Activated CD4-positive, alpha-beta T cell treated with anti-CD3 and anti-CD28 coated beads, Interleukin-10, Interleukin-2, amounts not matched to agents 100 ng/mL and 50 ng/mL, durations not matched to agents 16 hours and 8 hours (primary cell): ENCODE data around the gene RNASEL.
"Not testable (repeated sequence)": the region's sequence is repeated elsewhere in the genome, so short reads cannot be mapped to it uniquely, and the experiment has no call there.

Source experiments
- DNase-seq: peaks from one replicate; pipeline ENCODE4 v3.0.0-alpha.2; 2020

Gene RNASEL

GRCh38 chr1:182588500-182589396 is at the start of gene RNASEL:
RNASEL (minus strand) TSS chr1:182589256; CDS start chr1:182586806, 2,450 bp downstream.
- peak; percentile 70 for DNase-seq

DNA sequence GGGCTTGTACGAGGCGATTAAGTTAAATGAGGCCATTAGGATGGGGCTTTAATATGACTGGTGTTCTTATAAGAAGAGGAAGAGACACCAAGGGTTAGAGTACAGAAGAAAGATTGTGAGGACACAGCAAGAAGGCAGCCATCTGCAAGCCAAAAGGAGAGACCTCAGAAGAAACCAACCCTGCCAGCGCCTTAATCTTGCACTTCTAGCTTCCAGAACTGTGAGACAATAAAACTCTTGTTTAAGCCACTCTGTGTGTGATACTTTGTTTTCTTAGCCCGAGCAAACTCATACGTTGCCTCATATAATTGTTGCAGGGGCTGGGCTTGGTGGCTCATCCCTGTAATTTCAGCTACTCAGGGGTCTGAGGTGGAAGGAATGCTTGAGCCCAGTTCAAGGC is 48.7 kb upstream of the RNASEL start:
- no peak for DNase-seq

DNA sequence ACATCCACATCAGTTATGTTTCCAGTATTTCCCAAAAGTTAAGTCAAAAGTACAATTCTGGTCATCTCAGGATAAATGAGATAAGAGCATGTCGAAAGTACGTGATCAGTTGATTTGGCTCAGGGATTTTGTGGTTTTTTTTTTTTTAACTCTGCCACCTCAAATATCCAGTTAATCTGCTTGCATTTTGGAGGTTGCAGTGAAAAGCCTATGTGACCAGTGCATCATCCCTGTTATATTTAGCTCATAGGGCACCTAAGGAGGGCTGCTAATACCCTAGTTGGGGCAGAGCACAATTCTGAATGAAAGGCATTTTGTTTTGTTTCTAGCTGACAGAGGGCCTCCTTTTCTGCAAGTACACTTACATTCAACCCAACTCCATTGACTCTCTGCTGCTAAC is 46.8 kb upstream of the RNASEL start:
- DNase-seq: no peak

- no peak for DNase-seq
Measured at GRCh38 chr1:182634306-182635072, 45.4 kb upstream of the RNASEL start.

GRCh38 chr1:182633657-182634281 is 44.7 kb upstream of the RNASEL start:
- no peak for DNase-seq

- no peak for DNase-seq
Measured at GRCh38 chr1:182633031-182633430, 44.0 kb upstream of the RNASEL start.

GRCh38 chr1:182632441-182632857 is 43.4 kb upstream of the RNASEL start:
- not testable (repeated sequence) for DNase-seq

GRCh38 chr1:182631954-182632353 is 42.9 kb upstream of the RNASEL start:
- no peak for DNase-seq

DNA sequence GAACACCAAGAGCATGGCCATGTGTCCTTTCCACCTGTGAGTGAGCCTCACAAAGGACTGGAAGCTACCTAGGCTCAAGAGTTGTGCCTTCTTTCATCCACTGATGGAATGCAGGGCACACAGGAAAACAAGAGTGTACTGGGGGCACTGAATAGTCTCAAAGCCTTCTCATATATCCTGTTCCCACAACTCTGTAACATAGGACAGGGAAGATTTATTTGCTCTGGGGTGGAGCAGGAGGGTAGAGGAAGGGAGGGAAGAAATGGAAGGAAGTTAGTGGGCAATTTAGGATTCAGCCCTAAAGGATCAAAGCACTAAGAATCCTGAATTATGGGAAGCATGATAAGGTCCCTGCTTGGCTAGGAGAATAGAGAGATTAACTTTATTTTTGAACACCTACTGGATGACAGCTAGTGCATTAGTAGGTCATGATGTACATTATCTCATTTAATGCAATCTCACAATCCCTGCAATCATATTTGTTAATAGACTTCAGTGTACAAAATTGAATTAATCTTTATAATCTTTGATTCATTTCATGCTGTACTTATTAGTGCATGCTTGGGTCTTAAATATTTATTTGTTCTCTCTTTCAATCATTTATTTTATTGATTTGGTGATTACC is 42.1 kb upstream of the RNASEL start:
- DNase-seq: no peak

DNA sequence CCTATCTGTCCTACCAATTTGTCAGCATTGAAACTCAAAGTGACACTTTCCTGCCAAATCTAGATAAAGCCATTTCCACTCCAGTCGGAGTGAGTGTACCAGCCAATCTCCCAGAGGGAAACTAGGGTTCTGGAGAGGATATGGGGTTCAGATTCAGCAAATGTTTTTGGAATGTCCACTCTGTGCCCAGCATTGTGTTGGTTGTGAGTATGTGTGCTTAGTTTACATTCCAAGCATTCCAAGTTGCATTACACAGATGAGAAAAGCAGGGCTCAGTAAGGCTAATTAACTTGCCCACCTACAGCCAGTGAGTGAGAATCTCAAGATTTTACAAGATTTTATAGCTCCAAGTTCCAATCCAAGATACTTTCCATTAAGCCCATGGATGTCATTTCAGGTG is 41.5 kb upstream of the RNASEL start:
- DNase-seq: no peak

- DNase-seq: peak; percentile 79
Measured at GRCh38 chr1:182629499-182630096, 40.5 kb upstream of the RNASEL start.

DNA sequence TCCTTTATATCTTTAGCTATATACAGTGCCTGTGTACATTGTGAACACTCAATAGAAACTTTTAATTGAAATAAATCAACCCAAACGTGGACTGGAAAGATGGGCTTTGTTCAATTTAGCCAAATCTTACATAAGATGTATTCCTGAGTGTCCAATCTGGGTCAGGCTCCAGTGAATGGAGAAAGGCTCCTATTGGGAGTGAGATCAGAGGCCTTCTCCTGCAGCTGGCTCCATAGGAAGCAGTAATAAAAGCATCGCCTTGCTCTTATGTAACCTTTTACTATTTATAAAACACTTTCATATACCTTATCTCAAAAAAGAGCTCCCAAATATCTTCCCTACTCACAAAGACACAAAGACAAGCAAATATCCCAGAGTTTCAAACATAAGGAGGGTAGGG is 40.0 kb upstream of the RNASEL start:
- no peak for DNase-seq

DNA sequence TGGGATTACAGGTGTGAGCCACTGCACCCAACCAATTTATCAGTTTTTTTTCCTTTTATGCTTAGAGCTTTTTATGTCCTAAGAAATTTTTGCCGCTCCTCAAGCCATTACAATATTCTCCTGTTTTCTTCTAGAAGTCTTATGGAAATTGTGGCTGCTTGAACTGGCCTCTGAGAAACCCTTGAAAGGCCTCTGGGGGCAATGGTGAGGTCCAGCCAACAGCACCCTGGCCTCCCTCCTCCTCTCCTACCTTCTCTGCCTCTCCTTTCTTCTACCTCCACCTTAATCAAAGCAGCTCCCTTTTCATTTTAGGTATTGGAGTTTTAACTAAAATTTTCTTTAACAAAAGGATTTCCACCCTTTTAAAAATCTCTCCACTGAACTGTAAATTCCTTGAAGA is 39.6 kb upstream of the RNASEL start:
- no peak for DNase-seq

DNA sequence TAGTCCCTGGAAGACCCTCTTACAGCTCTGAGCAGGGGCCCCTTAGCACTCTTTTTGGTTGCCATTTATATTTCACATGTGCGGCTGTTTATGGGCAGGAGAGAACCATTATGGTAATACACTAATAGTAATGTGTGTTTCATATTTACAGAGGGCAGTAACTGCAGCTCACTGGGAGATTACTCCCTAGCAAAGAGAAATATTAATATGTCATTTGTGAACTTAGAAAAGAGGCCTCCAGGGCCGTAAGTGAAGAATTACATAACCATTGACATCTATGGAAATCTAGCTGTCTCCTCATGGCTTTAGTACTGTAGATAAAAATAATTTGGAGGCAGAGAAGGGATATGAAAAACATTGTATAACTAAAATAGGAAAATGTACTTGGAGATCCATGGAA is 38.6 kb upstream of the RNASEL start:
- DNase-seq: no peak

- no peak for DNase-seq
Measured at GRCh38 chr1:182626527-182626926, 37.5 kb upstream of the RNASEL start.

DNA sequence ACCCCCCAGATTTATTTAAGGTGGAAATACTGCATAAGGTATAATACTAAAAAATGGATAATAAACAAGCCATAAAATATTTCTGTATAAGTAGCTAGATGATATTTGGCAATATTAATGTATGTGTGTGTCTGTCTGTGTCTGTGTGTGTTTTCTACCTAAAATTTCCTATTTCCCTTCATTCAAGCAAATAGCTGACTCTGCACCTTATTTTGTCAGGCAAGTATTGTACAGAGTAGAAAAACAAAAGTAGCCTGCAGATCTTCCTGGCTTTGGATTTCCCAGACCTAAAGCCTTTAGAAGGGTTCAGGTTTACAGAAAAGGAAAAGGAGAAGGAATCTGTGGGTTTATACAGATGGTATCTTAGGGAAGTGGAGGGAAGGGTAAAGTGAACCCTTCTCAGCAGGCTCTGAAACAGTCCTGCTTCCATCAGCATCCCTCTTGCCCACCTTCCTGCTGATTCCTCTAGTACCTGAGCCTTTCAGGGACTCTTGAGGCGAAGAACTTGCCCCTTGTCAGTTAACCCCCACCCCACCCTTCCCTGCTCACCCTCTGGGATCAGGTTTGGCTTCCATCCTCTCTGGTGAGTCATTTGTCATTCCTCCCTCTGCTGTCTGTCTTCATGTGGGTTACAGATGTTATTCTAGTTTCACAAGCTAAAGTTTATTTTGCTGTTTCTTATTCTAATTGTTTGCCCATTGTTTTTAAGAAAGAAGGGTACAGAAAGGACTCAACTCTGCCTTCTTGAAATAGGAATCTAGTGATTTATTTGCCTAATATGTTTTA is 36.9 kb upstream of the RNASEL start:
- no peak for DNase-seq

DNA sequence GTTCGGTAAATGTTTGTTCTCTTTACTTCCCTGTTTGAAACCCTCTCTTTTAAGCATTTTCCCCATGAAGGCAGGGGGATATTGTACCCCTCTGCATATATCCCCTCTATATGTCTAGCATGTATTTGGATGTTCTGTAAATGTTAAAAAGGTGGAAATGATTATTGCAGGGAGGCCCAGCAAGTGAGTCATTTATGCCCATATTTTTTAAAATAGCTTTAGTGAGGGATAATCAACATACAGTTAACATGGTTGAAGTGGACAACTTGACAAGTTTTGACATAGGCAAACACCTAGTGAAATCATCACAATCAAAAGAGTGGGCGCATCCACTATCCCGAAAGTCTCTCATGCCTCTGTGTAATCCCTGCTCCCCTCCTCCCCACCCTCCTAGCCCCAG is 36.0 kb upstream of the RNASEL start:
- no peak for DNase-seq

GRCh38 chr1:182624577-182624976 is 35.5 kb upstream of the RNASEL start:
- peak; percentile 50 for DNase-seq

GRCh38 chr1:182622901-182623528 is 34.0 kb upstream of the RNASEL start:
- no peak for DNase-seq

DNA sequence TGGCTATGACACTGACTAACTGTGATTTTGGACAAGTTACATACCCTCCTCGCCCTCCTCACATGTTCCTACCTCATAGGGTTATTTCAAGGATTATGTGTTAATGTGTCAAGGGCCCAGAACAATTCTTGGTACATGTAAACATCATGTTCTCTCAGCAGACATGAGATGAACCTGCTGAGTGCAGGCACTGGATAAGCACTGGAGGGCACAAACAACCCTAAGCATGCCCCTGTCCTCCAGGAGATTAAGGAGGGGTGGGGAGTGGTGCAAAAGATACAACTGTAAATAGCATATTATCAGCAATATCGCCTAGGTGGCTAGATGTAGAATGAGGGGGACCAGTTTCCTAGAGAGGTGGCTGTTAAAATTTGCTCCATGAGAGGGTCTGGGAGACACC is 32.9 kb upstream of the RNASEL start:
- DNase-seq: no peak

GRCh38 chr1:182620924-182621585 is 32.0 kb upstream of the RNASEL start:
- DNase-seq: no peak
